GM21737 (cell line): ENCODE results near the gene RAB3B.
"Not testable (repeated sequence)": the region's sequence is repeated elsewhere in the genome, so short reads cannot be mapped to it uniquely, and the experiment has no call there.

Experiments
- ATAC-seq: cut with Tn5 transposase; IDR thresholded peaks from one replicate; pipeline ENCODE4 v1.9.1; 2021; ENCODE audit warnings: mild to moderate bottlenecking, moderate library complexity; ENCODE audit not compliant: unreplicated experiment

Gene RAB3B

GRCh38 chr1:51989582-51990477 is 670 bp downstream of the RAB3B start:
- ATAC-seq = no peak

- ATAC-seq = no peak
These were observed 2.2 kb downstream of the RAB3B start for GRCh38 chr1:51988254-51988653.

- no peak for ATAC-seq
These were observed 3.8 kb downstream of the RAB3B start for GRCh38 chr1:51986718-51987117.

- ATAC-seq = no peak
These were observed 8.3 kb downstream of the RAB3B start for GRCh38 chr1:51982161-51982560.

GRCh38 chr1:51981555-51981954 is 8.9 kb downstream of the RAB3B start:
- no peak for ATAC-seq

- ATAC-seq = no peak
These were observed 12.4 kb downstream of the RAB3B start for GRCh38 chr1:51978099-51978498.

- no peak for ATAC-seq
These were observed 13.5 kb downstream of the RAB3B start for GRCh38 chr1:51976846-51977602.

GRCh38 chr1:51973587-51974474 is 16.7 kb downstream of the RAB3B start:
- no peak for ATAC-seq

- no peak for ATAC-seq
These were observed 21.3 kb downstream of the RAB3B start for GRCh38 chr1:51969038-51969705.

- ATAC-seq = no peak
These were observed 21.9 kb downstream of the RAB3B start for GRCh38 chr1:51968632-51969031.

GRCh38 chr1:51967213-51967791 is 23.2 kb downstream of the RAB3B start:
- ATAC-seq = not testable (repeated sequence)

- no peak for ATAC-seq
These were observed 23.9 kb downstream of the RAB3B start for GRCh38 chr1:51966559-51966958.

- no peak for ATAC-seq
These were observed 26.2 kb downstream of the RAB3B start for GRCh38 chr1:51964309-51964696.

GRCh38 chr1:51963592-51964308 is 26.8 kb downstream of the RAB3B start:
- no peak for ATAC-seq

GRCh38 chr1:51962486-51963356 is 27.8 kb downstream of the RAB3B start:
- ATAC-seq = no peak

GRCh38 chr1:51961954-51962353 is 28.5 kb downstream of the RAB3B start:
- ATAC-seq = no peak

- no peak for ATAC-seq
These were observed 29.3 kb downstream of the RAB3B start for GRCh38 chr1:51961231-51961630.

- no peak for ATAC-seq
These were observed 30.2 kb downstream of the RAB3B start for GRCh38 chr1:51960262-51960661.

GRCh38 chr1:51958824-51959223 is 31.7 kb downstream of the RAB3B start:
- no peak for ATAC-seq
